NCI-H446 (cell line): Measurements from ENCODE around the gene INAFM1.
"Not testable (repeated sequence)": the region's sequence is repeated elsewhere in the genome, so short reads cannot be mapped to it uniquely, and the experiment has no call there.

Experiments used
- DNase-seq, 2 experiments: peaks; one replicate each; lab custom pipeline; 2025; lab: John Stamatoyannopoulos, UW

The INAFM1 gene

GRCh38 chr19:47268028-47268427, 6.7 kb upstream of the INAFM1 start:
- no peak for DNase-seq

GRCh38 chr19:47269596-47269995, 5.1 kb upstream of the INAFM1 start:
- no peak for DNase-seq

- no peak for DNase-seq
Observed at GRCh38 chr19:47270408-47270807, 4.3 kb upstream of the INAFM1 start.

- DNase-seq: no peak
Observed at GRCh38 chr19:47271949-47272348, 2.7 kb upstream of the INAFM1 start.

GRCh38 chr19:47272448-47273312, 2.0 kb upstream of the INAFM1 start:
- no peak for DNase-seq

- DNase-seq: peak in 1 of 2 experiments; percentile 74
Observed at GRCh38 chr19:47273313-47274070, 1.2 kb upstream of the INAFM1 start.

GRCh38 chr19:47274891-47275761, 441 bp downstream of the INAFM1 start:
- peak in 1 of 2 experiments; percentile 46 for DNase-seq

GRCh38 chr19:47275791-47276461, 1.2 kb downstream of the INAFM1 start:
- DNase-seq: no peak

- not testable (repeated sequence) for DNase-seq
Observed at GRCh38 chr19:47276513-47276912, 1.8 kb downstream of the INAFM1 start.

GRCh38 chr19:47280183-47280797, 5.6 kb downstream of the INAFM1 start:
- no peak for DNase-seq

GRCh38 chr19:47283405-47284059, 8.8 kb downstream of the INAFM1 start:
- no peak for DNase-seq

GRCh38 chr19:47284324-47284899, 9.7 kb downstream of the INAFM1 start:
- DNase-seq: peak; percentile 52 to 75

GRCh38 chr19:47296036-47296435, 21.4 kb downstream of the INAFM1 start:
- DNase-seq: peak; percentile 65 to 91

GRCh38 chr19:47300867-47301266, 26.2 kb downstream of the INAFM1 start:
- DNase-seq: not testable (repeated sequence)

- no peak for DNase-seq
Observed at GRCh38 chr19:47302249-47302648, 27.6 kb downstream of the INAFM1 start.

GRCh38 chr19:47303966-47304365, 29.3 kb downstream of the INAFM1 start:
- no peak for DNase-seq

GRCh38 chr19:47305309-47305751, 30.6 kb downstream of the INAFM1 start:
- DNase-seq: peak; percentile 61 to 80

GRCh38 chr19:47306303-47306702, 31.6 kb downstream of the INAFM1 start:
- no peak for DNase-seq

- DNase-seq: peak in 1 of 2 experiments; percentile 13
Observed at GRCh38 chr19:47309038-47309437, 34.4 kb downstream of the INAFM1 start.

GRCh38 chr19:47309608-47310007, 34.9 kb downstream of the INAFM1 start, which contains the start of gene C5AR1:
C5AR1 (plus strand) TSS chr19:47309861; CDS start chr19:47309896, 35 bp downstream.
- no peak for DNase-seq
